Stimulated activated CD4-positive, alpha-beta T cell treated with anti-CD3 and anti-CD28 coated beads, Interleukin-2, amount 100 ng/mL, for 24 hours (primary cell): Measurements from ENCODE around the gene KCNB1.

Experiments
- DNase-seq, 2 donors: peaks; one replicate each; pipeline ENCODE4 v3.0.0-alpha.2; 2020

KCNB1 gene

DNA sequence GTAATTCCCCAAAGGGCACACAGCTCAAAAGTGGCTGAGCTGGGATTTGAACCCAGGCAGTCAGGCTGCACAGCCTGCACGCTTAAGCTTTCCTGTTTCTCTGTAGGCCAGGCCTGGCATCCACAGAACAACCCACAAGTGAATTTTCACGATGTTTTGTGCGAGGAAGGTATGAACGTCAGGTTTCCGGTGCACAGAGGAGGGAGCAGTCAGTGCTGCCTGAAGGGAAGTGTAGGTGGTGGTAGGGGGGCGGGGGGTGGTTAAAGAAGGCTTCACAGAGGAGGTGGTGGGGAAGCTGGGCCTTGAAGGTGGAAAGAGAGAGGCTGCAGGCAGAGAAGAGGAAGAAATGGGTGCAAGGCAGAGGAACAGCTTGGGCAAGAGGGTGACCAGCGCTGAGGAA is 14.1 kb downstream of the KCNB1 start:
- no peak for DNase-seq

DNA sequence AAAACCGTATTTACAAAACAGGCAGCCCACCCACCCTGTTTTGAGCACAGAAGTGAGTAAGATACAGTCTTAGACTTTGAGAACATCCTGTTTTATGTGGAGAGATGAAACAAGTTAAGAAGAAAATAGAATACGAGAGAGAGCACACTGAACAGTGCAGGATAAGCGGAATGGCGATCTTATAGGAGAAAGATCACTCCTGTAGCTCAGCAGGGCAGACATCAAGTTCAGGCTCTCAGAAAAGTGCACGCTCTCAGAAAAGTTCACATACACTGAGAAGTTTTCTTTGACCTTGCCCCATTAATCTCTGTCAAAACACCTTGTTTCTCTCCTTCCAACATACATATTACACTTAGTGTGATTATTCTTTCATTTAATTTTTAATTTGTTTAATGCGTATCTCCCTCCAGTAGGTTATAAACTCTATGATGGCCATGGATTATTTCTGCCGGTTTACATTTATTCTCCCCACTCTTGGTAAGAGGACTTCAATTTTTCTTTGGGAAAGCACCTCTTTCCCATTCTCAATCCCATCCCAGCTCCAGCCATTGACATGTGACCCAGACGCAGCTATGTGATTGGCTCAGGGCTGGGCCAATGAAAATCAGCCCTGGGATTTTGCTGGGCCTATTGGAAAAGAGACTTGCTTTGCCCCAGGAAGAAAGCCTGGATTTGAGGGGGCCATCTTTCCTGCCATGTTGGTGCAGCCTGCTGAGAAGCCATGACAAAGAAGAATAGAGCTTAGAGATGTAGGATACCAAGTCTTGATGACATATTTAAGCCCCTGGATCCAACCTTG is 16.2 kb downstream of the KCNB1 start:
- DNase-seq, result no peak

DNA sequence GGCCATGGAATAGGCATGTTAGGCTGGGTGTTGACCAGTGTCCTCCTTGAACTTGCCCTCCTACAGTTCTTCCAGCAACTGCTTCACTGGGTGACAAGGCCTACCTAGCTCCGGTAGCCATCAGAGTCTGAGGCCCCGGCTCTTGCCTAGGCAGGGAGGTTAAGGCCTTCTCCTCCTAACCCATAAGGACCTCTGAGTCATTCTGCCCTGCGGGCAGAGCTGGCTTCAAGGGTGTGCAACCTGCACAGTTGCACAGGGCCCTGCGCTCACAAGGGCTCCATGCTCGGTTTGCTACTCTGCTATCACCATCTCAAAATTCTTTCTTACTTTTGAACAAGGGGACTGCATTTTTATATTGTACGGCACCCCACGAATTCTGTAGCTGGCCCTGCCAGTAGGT is 17.9 kb downstream of the KCNB1 start:
- no peak for DNase-seq

DNA sequence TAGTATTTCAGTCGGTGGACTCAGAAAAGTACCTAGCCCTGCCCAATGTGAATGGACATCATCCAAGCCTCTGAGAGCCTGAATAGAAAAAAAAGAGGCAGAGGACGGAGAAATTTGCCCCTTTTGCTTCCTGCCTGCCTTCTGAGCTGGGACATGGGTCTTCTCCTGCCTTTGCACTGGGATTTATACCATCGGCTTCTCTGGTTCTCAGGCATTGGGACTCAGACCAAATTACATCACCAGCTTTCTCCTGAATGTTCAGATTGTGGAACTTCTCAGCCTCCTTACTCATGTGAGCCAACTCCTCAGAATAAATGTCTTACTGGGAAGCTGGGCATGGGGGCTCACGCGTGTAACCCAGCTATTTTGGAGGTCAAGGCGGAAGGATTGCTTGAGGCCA is 19.8 kb downstream of the KCNB1 start:
- no peak for DNase-seq

DNA sequence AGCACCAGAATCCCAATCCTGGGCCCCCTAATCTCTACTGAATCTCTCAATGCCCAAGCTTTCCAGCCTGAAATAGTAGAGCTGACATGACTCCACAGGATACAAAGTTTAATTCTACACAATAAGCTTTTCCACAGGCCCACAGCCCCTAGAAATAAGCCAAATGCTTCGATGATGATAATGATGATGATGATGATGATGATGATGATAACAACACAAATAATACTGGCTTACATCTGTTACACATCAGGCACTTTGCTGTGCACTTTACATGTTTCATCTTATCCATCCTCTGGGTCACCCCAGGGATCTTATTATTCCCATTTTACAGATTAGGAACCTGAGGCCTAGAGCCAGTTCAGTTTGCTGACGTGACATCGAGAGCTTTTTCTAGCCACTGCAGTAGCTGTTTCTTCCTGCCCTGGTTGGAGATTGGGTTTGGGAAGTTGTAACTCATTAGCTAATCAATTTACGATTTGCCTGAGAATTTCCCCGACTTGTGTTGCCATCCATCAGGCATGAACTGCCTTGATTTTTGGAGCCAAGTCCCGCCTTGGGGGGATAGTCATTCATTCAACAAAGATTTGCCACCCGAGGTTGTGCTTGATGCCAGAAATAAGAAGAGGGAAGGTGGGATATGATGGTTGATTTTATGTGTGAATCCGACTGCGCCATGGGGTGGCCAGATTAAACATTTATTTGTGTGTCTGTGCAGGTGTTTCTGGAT is 20.4 kb downstream of the KCNB1 start:
- DNase-seq, result no peak

DNA sequence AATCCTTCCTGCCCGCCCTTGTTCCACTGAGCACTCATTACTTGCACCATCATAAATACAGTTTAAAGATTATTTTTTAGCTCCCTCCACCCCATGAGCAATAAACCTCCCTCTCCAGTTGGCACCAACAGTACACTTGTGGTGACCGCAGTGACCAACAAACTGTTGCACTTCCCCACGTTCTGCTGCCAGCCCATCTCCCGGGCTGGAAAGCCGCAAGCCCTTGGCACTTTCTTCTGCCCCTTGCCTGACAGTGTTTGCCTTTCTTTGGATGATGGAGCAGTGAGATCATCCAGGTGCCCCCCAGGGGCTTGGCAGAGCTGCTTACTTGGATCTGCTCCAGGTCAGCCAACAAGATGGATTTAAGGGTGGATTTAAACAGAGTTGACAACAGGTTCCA is 21.6 kb downstream of the KCNB1 start:
- DNase-seq, result no peak

DNA sequence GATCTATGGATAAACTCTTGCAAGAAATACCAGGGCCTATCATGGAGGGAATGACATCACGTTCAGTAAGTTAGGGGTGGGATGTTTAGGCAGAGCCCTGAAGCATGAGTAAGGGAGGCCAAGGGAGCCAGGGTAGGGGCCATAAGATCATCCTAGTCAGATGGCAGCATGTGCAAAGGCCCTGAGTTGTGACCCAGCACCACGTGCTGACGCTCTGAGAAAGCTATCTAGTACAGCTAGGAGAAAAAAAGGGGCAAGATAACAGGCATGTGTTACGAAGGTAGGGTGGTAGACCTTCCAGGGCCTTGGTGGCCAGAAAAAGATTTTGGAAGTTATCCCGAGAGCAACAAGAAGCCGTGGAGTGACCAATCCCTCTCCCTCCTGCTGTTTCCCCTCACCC is 22.3 kb downstream of the KCNB1 start:
- no peak for DNase-seq

DNA sequence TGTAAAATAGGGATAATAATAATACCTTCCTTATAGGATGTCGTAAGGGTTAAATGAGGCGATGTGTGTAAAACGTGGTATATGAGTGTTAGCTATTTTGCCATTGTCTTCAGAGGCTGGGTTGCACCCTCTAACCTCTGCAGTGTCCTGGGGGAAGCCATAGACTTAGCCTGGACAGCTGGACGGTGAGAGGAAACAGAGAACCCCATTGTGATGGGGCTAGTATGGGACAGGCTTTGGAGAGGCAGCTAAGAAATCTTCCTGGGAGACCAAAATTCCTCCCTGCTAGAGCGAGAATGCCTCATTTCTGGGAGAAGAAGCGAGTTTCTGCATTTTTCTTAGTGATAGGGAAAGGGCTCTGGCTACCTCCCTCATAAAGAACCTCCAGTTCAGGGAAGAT is 22.8 kb downstream of the KCNB1 start:
- no peak for DNase-seq

DNA sequence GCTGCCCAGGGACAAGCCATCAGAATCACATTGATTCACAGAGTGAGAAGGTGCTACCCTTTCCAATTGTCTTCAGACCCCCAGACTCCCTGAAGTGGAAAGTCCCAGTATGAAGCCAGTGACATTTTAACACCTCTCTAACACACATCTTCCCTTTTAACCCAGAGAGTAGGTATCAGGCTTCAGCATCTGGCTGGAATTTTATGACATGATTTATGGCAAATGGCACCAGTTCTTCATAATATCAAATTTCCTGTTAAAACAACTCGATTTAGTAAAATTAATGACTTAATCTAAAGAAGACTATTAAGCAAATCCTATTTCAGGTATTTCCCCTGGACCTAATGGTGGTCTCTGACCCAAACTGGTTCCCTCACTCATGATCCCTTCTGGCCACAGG is 25.0 kb downstream of the KCNB1 start:
- no peak for DNase-seq

DNA sequence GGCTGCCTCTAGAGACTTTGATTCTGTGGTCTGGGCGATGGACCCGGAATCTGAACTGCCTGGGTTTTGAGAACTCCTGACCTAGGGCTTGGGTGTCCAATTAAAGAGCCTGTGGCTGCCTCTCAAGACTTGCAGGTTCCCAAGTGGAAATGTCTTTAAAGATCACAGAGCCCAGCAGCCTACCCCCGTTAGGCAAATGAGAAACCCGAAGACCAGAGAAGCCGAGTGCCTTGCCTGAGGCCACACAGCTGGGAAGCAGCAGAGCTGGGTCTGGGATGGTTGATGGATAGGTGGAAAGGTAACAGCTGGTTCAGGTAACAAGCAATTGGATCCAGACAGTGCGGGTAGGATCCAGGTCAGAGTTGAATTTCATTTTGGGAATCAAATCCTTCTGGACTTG is 25.8 kb downstream of the KCNB1 start:
- no peak for DNase-seq

DNA sequence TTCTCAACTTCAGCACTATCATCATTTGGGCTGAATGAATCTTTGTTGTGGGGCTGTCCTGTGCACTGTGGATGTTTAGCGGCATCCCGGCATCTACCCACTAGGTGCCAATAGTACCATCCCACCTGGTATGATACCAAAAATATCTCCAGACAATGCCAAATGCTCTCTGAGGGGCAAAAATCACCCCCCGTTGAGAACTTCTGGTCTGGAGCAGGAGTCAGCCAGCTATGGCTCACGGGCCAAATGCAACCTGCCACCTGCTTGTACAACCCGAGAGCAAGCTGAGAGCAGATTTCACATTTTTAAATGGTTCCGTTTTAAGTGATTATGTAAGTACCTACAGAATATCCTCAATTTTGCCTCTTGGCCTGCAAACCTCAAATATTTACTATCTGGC is 26.8 kb downstream of the KCNB1 start:
- DNase-seq, result no peak

DNA sequence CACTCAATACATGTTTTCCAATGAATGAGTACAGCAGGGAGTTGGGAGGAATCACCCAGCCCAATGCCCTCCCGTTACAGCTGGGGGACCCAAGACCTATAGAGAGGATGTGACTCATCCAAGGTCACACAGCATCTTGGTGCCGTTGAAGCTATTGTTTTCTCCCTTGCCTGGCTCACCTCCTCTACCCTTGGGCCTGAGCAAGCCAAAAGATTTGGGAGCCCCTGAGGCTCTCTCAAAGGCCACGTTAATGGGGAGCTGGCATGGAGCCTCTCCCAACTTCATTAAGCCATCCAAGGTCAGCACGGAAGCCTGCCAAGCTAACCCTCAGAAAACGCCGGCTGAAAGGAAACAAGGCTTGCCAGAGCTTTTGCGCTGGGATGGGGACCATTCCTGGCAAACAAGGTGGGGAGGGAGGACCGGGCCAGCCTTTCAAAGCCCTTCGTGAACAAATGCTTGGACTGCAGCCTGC is 30.4 kb downstream of the KCNB1 start:
- DNase-seq, result no peak

DNA sequence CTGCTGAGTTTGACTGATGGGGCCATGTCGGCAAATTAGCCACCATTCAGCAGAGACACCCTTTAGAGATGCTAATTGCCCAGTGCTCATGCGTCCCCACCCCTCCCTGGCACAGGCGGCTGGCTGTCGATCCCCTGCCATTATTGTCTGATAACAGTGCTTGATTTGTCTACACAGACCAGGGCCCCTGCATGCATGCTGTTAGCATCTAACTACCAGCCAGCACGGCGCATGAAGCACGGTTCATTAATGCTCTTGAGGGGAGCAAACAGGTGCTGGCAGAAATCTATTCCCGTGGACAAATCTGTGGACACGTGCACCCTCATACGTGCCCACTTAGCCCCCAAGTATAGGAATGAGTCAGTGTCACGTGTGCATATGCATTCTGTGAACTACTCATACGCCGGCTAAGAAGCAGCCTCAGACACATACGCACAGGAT is 32.2 kb downstream of the KCNB1 start:
- no peak for DNase-seq

DNA sequence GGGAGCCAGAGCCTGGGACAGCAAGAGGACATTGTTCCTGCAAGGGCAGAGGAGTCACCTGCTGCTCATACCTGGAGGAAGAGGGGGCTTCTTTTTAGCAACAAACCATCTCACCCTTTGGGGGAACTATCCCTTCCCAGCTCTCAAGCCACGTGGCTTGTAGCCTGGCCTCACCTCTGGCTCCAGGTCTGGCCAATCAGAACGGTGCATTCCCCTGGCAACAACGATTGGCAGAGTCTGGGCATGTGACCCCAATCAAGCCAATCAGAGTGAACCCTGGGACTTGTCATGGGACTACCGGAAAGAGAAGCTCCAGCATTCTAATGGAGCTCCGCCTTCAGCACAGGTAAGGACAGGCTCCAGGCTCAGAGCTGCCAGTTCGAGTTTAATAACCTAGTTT is 33.6 kb downstream of the KCNB1 start:
- DNase-seq, result no peak

DNA sequence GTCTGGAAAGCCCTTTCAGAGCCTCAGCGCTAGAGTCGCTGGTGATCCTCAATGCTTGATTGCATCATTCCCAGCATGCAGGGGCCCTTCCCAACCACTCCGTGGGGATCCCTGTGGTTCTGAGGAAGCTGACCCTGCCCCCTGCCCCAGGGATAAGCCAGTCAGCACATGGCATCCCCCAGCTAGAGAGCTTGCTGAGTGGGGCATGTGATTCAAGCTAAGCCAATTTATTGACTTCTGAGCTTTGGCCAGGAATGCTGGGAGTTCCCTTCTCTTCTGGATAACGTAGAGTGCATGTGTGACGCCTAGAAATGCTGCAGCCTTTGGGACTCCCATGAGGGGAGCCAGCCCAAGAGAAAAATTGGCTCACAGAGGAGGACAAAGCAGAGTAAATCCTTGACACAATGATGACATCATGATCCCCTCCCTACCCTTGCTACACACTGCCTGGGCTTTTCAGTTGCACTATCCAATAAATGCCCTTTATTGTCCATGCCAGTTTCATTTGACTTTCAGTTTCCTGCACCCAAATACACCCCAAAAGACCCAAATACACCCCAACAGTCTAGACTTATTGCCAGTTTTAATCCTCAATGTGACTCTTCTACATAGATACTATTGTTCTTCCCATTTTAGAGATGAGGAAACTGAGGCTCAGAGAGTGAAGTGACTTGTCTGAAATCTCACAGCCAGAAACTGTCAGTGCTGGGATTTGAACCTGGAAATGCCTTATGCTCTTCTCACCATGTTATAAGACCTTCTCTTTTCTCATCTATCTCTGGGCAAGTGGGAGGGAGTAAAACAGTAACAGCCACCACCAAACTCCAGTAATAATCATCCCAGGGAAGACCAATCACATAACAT is 34.3 kb downstream of the KCNB1 start:
- DNase-seq, result no peak

DNA sequence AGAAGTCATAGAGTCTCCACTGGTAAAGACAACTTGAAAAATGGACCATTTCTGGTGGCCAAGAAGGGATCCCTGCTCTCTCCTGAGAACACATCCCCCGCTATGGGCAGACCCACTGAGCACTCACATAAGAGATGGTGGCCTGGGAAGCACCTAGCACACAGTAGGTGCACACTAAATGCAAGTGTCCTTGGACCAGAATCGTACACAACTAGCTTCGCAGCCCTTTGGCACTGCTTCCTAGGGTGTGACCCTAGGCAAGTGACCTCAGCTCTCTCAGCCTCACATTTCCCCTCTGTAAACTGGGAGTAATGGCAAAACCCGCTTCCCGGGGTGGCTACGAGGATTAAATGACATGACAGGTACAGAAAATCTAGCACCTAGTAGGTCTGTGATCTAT is 35.1 kb downstream of the KCNB1 start:
- DNase-seq, result no peak

DNA sequence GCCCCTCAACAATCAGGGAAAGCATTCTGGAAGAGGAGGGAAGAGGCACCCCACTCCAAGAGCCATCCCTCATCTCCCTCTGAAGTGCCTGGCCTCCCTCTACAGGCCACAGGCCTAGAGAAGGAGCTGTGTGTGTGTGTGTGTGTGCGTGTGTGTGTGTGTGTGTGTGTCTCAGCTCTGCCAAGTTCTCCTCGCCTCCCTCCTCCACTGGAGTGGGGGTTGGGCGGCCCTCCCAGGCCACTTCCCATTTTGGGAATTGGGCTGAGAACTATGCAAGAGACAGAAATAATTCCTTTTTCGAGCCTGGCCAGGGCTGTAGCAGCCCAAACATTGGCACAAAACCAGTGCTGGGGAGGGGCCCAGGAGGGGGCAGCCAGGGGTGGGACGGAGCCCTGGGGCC is 35.7 kb downstream of the KCNB1 start:
- DNase-seq, result no peak

DNA sequence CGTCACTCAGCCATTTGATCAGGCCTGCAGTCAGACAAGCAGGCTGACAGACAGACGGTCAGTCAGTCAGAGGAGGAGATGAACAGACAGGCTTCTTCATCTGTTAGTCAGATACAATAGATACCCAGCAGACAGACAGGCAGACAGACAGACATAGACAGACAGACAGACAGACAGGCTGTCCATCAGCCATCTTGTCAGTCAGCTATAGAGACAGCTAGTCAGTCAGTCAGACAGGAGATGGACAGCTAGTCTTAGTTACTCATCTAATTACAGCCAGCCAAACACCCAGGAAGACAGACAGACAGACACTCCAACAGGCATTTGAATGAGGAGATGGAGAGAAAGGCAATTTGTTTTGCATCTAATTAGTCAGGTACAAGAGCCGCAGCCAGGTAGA is 36.4 kb downstream of the KCNB1 start:
- DNase-seq, result no peak

DNA sequence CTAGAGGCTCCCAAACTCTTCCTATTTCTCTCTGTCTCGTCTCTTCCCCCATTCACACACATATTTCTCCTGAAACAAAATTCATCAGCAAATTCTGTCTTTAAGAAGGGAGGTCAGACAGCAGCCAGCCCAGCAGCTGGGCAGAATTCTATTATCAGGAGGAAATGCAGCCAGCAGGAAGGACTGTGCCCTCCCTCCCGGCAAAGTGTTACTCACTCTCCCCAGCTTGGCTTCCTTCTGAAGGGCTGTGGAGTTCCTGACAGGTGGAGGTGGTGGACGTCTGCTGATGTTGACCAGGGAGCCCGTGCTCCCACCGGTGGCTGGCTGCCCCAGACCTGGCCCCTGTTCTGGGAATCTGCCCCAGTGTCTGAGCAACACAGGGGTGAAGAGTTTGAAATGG is 37.3 kb downstream of the KCNB1 start:
- no peak for DNase-seq

DNA sequence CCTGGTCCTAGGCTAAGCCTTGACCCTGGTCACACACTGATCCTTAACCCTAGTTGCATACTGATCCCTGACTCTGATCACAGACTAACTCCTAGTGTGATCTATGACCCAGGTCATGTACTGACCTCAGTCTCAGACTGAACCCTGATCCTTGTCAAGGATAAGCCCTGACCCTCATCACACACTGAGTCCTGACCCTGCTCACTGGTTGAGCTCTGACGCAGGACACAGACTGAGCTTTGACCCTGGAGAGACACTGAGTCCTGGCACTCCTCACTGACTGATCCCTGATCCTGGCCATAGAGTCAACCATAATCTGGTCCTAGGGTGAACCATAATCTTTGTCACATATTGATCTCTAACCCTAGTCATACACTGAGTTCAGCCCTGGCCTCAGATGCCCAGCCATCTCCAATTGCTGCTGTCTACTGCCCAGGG is 37.9 kb downstream of the KCNB1 start:
- no peak for DNase-seq

DNA sequence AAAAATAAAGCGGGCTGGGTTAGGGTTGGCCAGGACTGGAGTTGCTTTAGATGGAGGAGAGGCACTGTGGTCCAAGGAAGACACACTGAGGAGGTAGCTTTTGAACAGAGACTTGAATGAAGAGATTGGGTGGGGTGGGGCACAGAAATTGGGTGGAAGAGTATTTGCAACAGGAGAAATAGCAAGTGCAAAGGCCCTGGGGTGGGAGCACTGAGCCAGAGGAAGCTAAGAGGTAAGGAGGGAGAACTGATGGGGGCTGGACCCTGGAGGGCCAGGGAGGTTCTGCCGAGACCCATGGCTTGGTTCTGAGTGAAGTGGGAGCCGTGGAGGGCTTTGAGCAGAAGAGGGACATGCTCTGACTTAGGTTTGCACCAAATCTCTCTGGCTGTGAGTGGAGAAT is 45.4 kb downstream of the KCNB1 start:
- DNase-seq, result no peak

DNA sequence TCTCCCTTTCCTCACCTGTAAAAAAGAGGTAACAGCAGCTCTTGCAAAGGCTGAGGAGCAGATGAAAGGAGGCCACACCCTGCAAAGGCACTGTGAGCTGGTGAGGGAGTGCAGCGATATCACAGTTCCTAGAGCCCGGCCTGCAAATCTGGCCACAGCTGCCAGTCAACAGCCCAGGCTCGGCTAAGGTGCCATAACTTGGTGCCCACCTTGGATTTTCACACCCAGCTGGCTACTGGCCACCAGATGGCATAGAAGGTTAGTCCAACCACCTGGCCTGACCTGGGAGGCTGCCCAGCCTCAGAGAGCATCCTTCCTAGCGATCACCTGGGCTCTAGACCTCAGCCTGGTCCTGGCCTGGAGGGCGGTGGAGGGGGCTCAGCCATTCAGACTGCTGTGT is 46.8 kb downstream of the KCNB1 start:
- DNase-seq, result no peak

DNA sequence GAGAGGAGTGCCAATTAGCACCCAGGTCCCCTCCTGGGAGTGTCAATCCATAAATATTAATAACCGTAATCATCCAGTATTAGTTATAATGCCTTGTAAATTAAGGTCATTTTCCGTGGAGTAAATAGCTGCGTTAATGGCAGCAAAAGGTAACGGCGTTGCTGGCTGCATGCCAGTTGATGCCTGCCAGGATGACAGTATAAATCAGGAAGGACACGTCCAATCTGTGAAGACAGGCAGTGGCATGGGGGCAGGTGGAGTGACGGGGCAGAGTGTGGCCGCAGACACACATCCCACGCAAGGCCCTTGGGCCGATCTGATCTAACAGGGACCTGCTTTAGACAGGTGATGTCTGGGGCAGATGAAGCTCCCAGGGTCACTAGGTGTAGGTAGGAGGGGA is 49.1 kb downstream of the KCNB1 start:
- DNase-seq, result no peak

DNA sequence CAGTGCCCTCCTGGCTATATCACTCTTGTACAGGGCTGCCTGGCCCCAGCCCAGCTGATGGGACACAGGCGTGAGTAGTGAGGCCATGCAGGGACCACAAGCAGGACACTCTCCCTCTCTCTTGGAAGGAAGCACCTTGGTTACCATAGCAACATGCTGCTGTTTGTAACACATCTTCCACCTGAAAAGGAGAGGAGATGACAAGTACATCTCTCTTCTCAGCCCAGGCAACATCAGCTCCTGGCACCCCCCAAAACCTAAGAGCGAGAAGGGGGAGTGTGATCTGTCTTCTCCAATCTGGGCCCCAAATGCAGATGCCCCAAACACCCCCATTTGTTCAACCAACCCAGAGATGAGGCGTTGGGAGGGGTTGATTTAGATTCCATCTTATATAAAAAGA is 49.9 kb downstream of the KCNB1 start:
- DNase-seq, result no peak
